DMS79 treated with DMSO at 0.1 percent for 48 hours (cell line): ENCODE data around the gene ACOX2.
A peak's percentile ranks its signal among the peaks of the same experiment; 100 is the strongest.

ENCODE experiments used
- DNase-seq: peaks from one replicate; lab custom pipeline; 2025; lab: John Stamatoyannopoulos, UW

The ACOX2 gene

GRCh38 chr3:58471025-58471887, 65.7 kb downstream of the ACOX2 start:
- peak; percentile 19 for DNase-seq

- DNase-seq, result no peak
These were observed 66.5 kb downstream of the ACOX2 start for GRCh38 chr3:58470363-58471024.

DNA sequence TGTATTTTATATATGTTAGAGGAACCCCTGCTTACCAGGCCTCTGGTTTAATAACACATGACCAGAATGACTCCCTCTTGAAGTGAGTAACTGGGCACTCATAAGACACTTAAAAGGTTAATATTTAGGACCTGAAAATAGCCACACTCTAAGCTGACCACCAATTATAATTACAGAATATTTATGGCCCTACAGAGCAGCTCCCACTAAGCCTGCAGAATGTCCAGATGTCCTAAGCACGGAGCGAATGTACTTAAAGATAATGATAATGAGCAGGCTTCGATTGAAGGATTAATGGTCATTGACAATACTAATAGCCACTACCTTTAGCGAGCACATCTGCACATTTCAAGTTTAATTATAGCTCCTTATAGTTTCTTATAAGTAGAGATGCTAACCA, 67.9 kb downstream of the ACOX2 start:
- DNase-seq, result no peak

DNA sequence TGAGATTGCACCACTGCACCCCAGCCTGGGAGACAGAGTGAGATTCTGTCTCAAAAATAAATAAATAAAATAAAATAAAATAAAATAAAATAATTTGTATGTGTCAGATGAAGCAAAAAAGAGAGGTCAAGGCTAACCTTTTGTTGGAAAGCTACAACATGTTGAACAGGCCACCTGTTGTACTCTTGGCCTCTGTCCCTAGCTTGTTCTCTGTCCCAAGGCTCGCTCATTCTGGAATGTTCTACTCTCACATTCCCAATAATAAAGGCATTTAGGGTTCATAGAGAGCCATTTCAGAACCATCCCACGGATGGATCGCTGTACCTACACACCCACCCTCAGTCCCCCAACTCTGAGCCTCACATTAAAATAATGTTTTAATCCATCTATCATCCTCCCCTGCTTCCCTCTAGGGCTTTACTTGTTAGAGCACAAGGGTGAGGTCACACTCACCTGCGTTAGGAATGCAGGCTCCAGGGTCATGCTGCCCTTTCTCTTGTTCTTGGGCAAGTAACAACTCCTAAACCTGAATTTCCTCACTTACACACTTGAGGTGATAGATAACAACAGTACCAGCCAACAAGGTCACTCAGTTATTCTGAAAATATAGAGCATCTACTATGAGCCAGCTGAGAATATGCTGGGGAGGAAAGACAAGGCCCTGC, 70.0 kb downstream of the ACOX2 start:
- DNase-seq, result no peak

DNA sequence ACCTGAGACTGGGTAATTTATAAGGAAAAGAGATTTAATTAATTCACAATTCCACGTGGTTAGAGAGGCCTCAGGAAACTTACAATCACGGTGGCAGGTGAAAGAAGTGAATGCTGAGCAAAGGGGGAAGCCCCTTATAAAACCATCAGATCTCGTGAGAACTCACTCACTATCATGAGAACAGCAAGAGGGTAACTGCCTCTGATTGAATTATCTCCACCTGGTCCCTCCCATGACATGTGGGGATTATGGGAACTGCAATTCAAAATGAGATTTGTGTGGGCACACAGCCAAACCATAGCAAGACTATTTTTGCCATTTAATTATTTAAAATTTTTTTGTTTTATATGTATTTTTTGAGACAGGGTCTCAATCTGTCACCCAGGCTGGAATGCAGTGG, 72.1 kb downstream of the ACOX2 start:
- no peak for DNase-seq

GRCh38 chr3:58463942-58464271, 73.1 kb downstream of the ACOX2 start:
- no peak for DNase-seq

DNA sequence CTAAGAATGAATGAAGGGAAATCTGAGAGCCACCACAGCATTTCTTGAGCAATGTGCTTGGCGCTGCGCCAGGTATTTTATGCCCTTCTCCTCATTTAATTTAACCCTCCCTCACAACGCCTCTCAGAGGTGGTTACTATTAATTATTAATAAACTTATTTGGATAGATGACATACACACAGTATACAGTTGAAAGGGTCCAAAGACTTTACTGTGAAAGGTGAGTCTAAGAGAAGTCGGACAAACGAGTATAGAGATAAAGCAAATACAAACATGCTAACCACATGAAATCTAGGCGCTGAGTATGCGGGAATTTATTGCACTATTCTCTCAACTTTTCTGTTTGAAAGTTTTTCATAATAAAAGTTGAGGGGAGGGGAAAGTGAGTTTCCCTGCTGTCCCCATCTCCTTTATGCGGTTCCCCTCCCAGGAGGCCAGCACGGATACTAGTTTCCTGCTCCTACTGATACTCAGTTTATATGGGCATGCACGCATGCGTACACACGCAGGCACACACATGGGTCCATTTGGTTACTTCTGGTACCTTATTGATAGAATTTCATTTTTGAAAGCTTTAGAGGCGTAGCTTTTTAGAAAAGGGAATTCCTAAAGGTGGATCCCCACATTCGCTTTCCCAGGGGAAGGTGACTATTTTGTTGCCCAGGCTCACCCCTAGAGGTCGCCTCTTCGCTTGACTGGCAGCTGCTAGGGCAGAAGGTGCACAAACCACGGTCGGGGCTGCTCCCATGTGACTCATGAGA, 73.6 kb downstream of the ACOX2 start:
- DNase-seq, result peak; percentile 41

DNA sequence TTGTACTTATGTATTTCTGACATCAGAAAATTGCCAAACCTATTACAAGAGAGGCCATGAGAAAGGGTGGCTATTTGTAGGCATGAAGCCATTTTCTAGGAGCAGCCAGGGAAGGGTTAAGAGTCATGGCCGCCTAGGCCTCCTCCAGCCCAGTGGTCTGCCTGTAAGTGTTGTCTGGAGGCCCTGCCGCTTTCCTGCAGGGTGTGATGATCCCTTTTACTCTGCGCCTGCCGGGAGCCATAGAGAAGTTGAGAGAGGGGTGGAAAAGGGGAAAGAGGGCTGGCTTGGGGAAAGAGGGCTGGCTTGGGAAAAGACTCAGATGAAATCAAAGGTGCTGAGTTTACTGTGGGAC, 74.2 kb downstream of the ACOX2 start:
- no peak for DNase-seq

GRCh38 chr3:58459160-58459559, 77.8 kb downstream of the ACOX2 start:
- DNase-seq, result no peak
